Retina (tissue), 1 donor: ENCODE measurements around the gene NHLH1.

Experiments used
- DNase-seq: peaks from one replicate; pipeline ENCODE4 v3.0.0-alpha.2; 2016

The NHLH1 gene

GRCh38 chr1:160366731-160367515 lies at the start of gene NHLH1:
TSS of gene NHLH1 (plus strand) at chr1:160367071. CDS start at chr1:160370732, 3,661 bp downstream.
- DNase-seq = peak; percentile 61

DNA sequence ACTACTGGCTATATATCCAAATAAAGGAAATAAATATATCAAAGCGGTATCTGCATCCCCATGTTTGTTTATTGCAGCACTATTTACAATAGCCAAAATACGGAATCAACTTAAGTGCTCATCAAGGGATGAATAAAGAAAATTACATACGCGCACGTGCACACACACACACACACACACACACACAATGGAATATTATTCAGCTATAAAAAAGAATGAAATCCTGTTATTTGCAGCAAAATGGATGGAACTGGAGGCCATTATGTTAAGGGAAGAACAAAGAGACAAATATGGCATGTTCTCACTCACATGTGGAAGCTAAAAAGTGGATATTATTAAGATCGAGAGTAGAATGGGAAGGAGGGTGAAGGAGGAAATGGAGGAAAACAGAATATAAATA lies 44.0 kb upstream of the NHLH1 start:
- DNase-seq = no peak

- DNase-seq = no peak
Measured at GRCh38 chr1:160325252-160325651, 41.6 kb upstream of the NHLH1 start.

DNA sequence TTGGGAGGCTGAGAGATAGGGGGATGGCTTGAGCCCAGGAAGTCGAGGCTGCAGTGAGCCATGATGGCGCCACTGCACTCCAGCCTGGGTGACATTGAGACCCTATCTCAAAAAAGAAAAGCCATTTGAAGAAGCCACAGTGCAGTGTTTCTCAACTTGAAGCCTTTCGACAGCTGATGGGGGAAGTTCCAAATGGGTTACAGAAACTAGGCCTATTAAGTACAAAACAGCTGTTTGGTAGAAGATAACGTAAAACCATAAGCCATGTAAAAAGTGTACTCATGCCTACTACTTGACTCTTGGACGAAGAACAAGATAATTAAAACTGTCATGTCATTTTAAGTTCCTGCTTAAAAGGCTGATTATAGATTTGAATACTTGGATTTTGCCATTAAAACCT lies 40.5 kb upstream of the NHLH1 start:
- no peak for DNase-seq

DNA sequence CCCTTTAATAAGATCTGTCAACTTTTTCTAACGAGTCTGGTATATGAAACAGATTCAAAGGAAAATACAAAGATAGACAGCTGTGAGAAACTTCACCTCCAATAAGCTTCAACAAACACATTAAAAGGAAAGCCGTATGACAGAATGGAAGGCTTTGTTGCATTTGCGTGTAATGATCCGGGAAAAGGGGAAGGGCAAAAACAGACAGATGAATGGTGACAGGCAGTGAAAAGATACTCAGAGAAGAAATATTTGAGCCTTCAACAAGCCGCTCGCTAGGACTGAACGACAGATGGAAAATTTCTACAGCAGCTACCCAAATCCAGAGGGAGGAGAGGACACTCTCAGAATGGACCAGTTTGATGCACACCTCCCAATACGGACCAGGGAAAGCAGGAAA lies 38.7 kb upstream of the NHLH1 start:
- peak; percentile 83 for DNase-seq

DNA sequence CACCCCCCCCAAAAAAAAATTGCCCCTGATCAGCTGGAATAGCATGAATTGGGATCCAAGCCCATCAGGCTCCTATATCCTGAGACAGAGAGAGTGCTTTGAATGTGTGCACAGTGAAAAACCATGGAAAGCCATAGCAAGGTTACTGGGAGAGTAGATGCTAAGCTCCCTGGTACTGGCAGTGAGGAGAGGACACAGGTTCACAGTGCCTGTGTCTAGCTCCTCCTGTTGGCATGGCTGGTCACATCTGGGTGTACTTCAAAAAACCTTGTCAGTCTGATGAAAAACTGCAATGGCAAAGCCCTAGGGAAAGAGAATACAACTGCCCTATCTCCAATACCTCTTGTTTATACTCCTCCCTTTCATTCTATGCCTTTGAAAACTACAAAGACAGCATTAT lies 36.8 kb upstream of the NHLH1 start:
- DNase-seq = no peak

GRCh38 chr1:160332516-160332915 lies 34.4 kb upstream of the NHLH1 start:
- DNase-seq = no peak

- no peak for DNase-seq
Measured at GRCh38 chr1:160338580-160338979, 28.3 kb upstream of the NHLH1 start.

GRCh38 chr1:160340146-160340545 lies 26.7 kb upstream of the NHLH1 start:
- no peak for DNase-seq

DNA sequence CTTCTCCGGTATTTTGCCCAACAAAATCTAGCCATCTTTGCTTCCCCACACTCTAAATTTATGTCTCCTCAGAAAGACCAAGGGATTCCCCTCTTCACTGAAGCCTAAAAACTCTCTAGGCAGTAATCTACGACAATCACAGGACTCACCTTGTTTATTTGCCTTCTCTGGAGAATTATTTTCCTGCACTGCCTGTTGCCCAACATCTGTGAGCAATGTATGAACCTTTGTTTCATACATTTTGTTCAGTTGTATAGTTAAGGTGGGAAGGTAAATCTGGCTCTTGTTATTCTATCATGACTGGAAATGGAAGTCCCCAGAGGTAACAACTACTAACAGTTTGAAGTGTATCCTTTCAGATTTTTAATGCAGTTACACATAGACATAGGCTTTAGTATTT lies 26.0 kb upstream of the NHLH1 start:
- DNase-seq = no peak

GRCh38 chr1:160342526-160342925 lies 24.3 kb upstream of the NHLH1 start:
- DNase-seq = no peak

DNA sequence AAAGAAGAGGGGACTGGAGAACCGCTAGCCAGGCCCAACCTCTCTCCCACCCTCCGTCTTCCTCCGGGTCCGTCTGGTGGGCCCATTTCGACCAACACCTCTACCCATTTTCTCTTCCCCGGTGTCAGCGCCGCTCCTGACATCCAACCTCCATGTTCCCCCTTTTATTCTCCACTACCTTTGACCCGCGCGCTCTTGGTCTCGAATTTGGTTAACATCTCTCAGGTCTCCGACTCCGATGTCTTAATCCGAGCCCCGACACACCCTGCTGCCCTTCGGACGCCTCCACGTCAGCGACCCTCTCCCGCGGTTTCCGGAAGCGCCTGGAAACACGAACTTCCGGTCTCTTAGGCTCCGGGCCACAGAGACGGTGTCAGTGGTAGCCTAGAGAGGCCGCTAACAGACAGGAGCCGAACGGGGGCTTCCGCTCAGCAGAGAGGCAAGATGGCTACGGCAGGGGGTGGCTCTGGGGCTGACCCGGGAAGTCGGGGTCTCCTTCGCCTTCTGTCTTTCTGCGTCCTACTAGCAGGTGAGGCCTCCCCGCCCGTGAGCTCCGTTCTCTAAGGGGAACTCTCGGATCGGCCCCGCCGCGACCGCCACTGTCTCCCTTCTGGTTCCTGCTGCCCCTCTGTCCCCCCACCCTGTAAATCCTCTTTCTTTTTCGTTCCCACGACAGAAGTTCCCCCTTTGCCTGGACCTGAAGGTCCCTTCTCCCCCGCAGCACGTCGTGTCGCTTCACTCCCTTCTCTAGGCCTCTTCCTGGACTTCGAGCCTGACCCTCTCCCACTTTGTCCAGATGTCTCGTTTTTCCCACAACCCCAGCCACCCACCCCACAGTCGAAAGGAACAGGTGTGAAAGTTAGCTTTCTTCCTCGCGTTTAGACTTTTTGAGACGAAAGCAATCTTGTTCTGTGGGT lies 23.7 kb upstream of the NHLH1 start, which contains the start of the genes COPA and NCSTN:
Gene COPA (minus strand): TSS at position 298 of the 917 bp plus-strand sequence. CDS start 80 bp downstream, at position 218.
Gene NCSTN (plus strand): TSS at position 431 of the 917 bp plus-strand sequence. CDS start 14 bp downstream, at position 445.
- DNase-seq = peak; percentile 95

- no peak for DNase-seq
Measured at GRCh38 chr1:160344241-160344640, 22.6 kb upstream of the NHLH1 start.

DNA sequence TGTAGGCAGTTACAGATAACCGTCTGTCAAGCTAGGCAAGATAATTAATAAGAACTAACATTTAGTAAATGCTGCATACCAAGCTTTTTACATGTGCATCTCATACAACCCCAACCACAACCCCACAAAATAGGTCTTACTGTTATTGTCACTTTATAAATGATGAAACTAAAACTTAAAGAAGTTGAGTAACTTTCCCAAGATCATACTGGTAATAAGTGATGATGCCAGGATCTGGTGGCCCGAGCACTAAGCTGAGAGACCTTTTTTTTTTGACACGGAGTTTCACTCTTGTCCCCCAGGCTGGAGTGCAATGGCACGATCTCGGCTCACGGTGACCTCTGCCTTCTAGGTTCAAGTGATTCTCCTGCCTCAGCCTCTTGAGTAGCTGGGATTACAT lies 21.9 kb upstream of the NHLH1 start:
- no peak for DNase-seq

DNA sequence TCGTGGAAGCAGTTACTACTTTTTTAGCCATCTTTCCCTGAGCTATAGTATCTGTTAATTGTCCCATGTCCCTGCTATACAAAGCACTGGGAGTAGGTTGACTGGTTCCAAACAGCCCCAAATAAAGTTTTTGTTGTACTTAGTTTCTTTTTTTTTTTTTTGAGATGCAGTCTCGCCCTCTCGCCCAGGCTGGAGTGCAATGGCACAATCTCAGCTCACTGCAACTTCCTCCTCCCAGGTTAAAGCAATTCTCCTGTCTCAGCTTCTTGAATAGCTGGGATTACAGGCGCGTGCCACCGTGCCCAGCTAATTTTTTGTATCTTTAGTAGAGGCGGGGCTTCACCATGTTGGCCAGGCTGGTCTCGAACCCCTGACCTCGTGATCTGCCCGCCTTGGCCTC lies 20.4 kb upstream of the NHLH1 start:
- DNase-seq = no peak

DNA sequence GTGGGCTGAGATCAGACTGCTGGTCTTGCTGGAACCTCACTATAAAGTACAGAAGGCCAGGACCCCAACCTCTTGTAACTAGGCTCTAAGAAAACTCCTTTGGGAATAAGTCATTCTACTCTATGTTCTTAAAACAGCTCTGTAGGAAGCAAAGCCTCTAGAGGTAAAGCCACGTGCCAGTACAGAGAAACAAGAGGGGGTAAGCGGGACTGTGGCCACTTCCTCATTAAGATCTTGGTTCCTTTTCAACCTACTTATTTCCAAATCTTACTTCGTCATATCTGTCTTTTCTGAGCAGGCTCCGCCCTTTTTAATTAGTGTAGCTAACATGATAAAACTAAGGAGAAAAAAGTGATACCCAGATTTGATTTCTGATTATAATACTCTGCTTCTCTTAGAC lies 19.9 kb upstream of the NHLH1 start:
- no peak for DNase-seq

DNA sequence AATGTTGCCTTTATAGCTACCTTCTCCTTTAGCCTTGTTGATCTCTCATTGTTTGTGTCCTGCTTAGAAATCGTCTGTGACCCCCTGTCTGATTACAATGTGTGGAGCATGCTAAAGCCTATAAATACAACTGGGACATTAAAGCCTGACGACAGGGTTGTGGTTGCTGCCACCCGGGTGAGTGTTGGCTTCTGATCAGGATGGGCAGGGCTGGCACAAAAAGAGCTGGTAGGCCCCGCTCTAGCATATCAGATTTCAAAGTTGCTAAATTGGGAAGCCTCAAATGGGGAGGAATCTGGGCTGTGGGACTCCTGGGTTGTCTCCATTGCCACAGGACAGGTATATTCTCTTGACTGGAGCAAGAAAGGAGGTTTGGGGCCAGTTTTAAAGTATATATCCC lies 15.2 kb upstream of the NHLH1 start:
- no peak for DNase-seq

DNA sequence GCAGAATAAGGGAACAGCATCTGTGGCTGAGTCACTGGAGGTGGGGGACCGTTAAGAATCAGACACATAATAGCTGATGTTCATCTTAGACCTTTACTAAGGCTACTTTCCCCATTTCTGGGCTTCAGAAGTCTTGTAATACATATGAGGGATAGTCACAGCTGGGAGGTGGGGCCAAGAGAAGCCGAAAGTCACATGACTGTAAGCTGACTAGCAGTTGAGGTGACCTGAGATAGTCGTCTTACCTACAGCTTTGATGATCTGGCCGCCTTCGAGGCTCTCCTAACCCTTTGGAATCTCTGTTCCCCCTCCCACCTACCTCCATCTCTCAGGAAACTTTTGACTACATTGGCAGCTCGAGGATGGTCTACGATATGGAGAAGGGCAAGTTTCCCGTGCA lies 14.3 kb upstream of the NHLH1 start:
- no peak for DNase-seq

- DNase-seq = no peak
Measured at GRCh38 chr1:160353223-160353622, 13.6 kb upstream of the NHLH1 start.

- DNase-seq = peak; percentile 36
Measured at GRCh38 chr1:160354388-160354985, 12.4 kb upstream of the NHLH1 start.

DNA sequence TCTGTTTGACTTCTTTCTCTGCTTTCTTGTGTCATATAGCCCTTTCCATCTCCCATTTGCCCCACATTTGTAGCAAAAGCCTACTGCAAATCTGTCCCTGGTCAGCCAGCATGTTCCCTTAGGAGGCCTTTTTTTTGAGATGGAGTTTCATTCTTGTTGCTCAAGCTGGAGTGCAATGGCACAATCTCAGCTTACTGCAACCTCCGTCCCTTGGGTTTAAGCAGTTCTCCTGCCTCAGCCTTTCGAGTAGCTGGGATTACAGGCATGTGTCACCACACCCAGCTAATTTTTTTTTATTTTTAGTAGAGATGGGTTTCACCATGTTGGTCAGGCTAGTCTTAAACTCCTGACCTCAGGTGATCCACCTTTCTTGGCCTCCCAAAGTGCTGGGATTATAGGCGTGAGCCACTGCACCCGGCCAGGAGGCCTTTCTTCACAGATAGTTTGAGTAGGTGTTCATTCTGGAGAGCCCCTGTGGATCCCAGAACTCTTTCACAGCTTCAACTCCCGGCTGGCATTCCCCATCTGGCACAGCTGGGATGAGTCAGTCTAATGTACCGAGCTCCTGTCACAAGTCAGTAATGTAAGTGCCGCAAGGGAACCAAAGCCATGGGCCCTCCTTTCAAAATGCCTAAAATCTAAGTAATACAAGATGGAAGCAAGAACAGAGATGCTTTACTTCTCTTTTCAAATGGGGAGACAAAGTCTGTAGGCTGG lies 9.4 kb upstream of the NHLH1 start:
- DNase-seq = no peak

DNA sequence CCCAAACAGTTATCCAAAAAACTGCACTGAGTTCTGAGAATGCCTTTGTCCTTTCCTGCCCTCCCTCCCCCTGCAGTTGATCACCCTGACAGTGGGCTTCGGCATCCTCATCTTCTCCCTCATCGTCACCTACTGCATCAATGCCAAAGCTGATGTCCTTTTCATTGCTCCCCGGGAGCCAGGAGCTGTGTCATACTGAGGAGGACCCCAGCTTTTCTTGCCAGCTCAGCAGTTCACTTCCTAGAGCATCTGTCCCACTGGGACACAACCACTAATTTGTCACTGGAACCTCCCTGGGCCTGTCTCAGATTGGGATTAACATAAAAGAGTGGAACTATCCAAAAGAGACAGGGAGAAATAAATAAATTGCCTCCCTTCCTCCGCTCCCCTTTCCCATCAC lies 8.8 kb upstream of the NHLH1 start:
- no peak for DNase-seq
